Sigmoid colon (tissue), 4 donors: Measurements from ENCODE around the gene ADAP2.

Experiments used
- CTCF ChIP-seq, 4 experiments: fragments of 450-650 bp in 3 of 4; fragments of 200-600 bp in 1 of 4; IDR thresholded peaks; one replicate each; pipeline ENCODE4 v1.5.1; 2016 to 2019; ENCODE audit warnings: antibody characterized with exemption in 4 of 4, mild to moderate bottlenecking in 3 of 4, moderate library complexity in 2 of 4
- EP300 ChIP-seq, 4 donors: sonication (generic); formaldehyde crosslinking; IDR thresholded peaks; one replicate each; pipeline ENCODE4 v1.6.1; 2017; ENCODE audit warnings: antibody characterized with exemption in 4 of 4
- POLR2A ChIP-seq, 2 donors: fragments of 450-650 bp; IDR thresholded peaks; one replicate each; pipeline ENCODE4 v1.6.1; 2016; ENCODE audit warnings: antibody characterized with exemption in 2 of 2, mild to moderate bottlenecking in 2 of 2, moderate library complexity in 2 of 2

- TF ChIP-seq CTCF (IDR thresholded peaks at IDR 0.05) (no peak), POLR2A (IDR thresholded peaks at IDR 0.05) (no peak), EP300 (IDR thresholded peaks at IDR 0.05) (no peak)
These were observed 28.4 kb downstream of the ADAP2 start for GRCh38 chr17:30950189-30950588.
